GF-D8 (cell line): ENCODE results near the gene CASK.
"Not testable (repeated sequence)": the region's sequence is repeated elsewhere in the genome, so short reads cannot be mapped to it uniquely, and the experiment has no call there.

Source experiments
- DNase-seq: peaks from one replicate; lab custom pipeline; 2025; lab: John Stamatoyannopoulos, UW

The CASK gene

DNA sequence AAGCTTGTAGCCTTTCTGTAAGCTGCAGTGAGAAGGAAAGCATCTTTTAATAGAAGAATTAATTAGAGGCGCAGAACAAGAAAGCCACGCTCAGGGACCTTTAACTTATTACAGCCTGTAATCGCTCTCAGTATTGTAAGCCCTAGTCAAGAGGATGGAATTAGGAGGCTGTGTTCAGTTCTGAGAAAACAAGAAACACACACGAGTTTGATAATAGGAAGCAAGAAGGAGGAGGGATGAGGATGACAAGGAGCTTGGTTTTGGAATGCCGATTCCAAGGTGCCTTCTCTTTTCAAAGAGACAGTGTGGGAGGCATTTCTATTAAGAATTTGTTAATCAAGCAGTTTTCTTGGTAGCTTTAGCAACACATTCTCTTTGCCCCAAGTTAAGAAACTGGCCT lies 406.9 kb downstream of the CASK start:
- no peak for DNase-seq

DNA sequence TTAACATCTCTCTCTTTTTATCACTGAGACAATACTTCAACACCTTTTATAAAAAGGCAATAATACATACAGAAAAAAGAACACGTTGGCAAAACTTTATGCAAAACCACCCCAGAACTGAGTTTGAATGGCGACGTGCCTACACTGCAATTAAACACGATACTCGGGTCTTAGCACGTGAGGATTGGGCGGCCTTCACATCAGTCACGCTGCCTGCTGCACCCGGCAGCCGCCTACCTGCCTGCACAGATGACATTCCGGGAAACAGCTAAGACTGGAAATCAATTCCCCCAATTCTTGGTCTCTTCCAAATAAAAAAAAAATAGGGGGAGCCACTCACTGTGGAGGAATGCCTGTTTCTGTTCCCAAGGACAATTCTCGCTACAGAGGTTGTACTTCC lies 408.0 kb downstream of the CASK start:
- DNase-seq: no peak

GRCh38 chrX:41514179-41514578 lies 409.2 kb downstream of the CASK start:
- no peak for DNase-seq

DNA sequence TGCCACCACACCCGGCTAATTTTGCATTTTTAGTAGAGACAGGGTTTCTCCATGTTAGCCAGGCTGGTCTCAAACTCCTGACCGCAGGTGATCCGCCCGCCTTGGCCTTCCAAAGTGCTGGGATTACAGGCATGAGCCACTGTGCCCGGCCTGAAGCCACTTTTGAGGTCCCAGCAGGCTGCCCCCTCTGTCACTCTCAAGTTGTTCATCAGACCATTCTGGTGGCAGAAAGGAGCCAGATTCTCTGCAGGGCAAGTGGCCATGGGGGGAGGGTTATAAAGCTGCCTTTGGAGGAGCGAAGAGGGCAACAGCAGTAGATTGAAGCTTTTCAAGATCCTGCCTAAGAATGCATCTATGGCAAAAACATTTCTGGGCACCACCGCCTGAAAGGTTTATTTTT lies 410.5 kb downstream of the CASK start:
- DNase-seq: not testable (repeated sequence)

DNA sequence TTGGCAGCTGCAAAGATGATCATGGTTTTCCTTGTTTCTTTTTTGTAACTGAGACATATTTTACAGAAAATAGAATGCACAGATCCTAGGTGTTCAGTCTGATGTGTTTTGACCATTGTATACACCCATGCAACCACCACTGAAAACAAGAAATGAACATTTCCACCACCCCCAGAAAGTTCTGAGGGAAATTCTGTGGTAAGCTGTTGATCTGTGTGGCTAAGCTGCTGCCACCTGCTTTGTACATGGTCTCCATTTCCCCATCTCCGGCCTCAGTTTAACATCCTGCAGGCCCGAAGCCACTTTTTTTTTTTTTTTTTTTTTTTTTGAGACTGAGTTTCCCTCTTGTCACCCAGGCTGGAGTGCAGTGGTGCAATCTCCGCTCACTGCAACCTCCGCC lies 411.0 kb downstream of the CASK start:
- no peak for DNase-seq

DNA sequence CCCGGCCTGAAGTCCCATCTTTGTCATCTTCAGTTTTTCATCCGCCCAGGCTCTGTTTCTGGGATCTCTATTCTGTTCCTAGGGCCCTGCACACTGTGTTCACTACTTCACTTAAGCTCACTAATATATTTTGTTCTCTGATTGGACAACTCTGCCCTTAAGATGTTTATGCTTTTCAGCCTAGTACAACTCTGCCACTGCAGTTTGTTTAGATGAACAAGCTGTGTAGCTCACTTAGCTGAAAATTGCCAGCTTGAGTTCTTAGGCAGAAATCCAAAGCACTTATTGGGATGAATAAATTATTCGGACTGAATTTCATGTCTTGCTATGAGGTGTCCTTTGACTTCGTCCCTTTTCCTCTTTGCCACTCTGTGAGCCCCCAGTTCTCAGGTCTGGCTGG lies 415.4 kb downstream of the CASK start:
- no peak for DNase-seq

DNA sequence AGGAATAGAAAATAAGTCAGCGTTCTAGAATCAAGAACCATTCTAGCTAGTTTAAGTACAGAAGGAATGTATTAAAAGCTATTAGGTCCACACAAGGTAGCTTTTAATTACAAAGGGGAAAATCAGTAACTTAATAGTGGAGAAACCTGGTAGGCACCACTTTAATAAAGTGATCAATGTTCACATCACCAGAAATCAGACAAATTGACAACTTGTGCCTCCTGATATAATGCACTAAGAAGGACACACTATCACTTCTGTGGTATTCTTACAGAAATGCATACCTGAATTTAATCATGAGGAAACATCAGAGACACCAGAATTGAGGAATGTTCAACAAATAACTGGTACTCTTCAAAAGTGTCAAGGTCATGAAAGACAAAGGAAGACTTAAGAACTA lies 421.4 kb downstream of the CASK start:
- DNase-seq: no peak

DNA sequence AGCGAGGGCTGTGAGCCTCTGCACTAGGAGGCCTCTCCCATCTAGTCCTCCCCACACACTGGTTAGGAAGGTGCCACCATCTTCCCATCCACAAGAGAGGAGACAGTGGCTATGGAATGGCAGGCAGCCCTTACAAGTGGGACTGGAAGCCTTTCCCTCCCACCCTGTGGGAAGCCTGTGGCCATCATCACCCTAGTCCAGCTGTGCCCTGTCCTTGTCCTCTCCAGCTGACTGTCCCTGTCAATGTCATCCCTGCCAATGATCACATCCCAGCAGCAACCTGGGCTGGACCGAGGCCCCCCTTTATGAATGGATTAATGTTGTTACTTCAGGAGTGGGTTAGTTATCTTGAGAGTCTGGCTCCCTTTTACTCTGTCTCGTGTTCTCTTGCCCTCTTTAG lies 423.4 kb downstream of the CASK start:
- no peak for DNase-seq

- DNase-seq: no peak
Measured at GRCh38 chrX:41499195-41499594, 424.2 kb downstream of the CASK start.

DNA sequence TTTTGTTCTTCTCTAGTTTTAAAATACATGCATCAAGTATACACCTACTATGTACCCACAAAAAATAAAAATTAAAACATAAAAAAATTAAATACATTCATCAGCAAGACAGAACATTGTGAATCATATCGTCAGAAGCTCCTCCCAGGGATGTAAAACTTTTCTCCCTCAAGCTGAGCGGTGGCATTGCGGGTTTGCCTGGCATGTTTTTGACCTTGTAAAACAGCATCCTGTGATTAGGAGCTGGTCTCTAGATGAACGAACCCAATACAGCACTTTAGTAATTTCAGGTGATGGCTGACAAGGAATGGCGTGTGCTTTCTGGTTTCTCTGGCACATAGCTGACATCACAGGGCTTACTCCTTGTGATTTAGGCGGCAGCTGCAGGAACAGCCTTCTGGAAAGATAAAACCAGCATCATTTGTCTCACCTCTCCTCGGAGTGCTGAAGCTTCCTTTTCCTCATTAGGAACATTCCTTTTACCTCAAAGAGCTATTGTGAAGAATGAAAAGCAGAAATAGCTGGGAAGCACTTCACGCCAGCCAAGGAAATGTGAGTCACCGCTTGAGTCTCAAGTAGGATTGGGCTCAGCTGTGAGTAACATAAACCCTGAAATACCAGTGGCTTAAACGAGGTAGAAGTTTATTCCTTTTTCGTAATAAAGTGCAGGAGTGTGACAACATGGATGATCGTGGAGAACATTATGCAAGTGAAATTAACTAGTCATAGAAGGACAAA lies 431.9 kb downstream of the CASK start:
- DNase-seq: no peak

DNA sequence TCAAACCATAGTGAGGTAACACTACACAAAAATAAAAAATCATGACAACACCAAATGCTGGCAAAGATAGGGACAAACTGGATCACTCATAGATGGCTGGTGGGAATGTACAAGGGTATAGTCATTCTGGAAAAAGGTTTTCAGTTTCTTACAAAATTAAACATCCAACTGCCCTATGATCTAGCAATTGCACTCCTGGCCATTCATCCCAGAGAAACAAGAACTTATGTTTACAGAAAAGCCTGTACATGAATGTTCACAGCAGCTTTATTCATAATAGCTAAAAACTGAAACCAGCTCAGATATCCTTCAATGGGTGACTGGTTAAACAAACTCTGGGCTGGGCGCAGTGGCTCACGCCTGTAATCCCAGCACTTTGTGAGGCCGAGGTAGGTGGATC lies 432.9 kb downstream of the CASK start:
- no peak for DNase-seq

DNA sequence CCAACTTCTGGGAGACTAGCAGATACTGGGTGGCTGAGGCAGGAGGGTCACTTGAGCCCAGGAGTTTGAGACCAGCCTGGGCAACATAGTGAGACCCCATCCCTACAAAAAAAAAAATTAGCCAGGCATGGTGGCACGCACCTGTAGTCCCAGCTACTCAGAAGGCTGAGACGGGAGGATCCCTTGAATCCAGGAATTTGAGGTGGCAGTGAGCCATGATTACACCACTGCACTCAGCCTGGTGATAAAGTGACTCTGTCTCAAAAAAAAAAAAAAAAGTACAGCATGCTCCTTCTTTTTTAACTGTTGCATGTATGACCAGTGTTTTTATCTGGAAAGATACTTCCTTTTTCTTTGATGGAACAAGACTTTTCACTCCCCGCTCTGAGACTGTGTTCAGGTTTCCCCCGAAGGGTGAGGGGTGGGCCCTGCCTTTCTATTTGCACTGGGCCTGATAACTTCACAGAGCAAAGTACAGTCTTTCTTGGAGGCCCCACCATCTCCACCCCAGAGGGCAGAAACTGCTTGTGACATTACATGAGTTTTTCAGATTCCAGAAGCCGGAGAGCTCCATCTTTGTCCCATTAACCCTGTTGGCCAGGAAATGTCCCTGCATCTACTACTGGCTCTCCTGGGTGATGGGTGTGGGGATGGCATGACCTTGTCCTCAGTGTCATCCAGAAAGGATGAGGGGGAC lies 441.1 kb downstream of the CASK start:
- no peak for DNase-seq

- no peak for DNase-seq
Measured at GRCh38 chrX:41481264-41482109, 441.9 kb downstream of the CASK start.

GRCh38 chrX:41480508-41481260 lies 442.7 kb downstream of the CASK start:
- no peak for DNase-seq

DNA sequence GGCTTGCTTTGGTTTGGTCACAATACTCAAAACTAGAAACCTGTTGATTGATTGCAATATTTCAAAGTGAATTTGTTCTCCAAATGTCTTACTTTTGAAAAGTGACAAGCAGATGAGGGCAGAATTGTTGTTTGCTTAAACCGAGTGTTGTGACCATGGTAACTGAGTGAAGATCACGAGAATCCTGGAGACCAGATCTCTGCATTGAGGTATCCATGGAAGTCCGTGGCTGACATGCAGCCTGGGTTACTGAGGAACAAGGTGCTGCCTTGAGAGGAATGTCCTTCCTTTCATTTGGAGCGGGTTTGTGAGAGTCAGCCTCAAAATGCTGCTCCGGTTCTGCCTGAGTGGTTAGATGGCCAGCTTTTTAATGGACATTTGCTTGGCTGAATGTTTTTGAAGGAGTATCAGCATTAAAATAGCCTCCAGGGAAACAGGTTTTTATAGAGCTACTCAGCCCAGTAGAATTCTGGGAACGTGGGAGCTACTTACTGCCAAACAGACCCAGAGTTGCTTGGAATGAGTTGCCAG lies 444.9 kb downstream of the CASK start:
- no peak for DNase-seq

DNA sequence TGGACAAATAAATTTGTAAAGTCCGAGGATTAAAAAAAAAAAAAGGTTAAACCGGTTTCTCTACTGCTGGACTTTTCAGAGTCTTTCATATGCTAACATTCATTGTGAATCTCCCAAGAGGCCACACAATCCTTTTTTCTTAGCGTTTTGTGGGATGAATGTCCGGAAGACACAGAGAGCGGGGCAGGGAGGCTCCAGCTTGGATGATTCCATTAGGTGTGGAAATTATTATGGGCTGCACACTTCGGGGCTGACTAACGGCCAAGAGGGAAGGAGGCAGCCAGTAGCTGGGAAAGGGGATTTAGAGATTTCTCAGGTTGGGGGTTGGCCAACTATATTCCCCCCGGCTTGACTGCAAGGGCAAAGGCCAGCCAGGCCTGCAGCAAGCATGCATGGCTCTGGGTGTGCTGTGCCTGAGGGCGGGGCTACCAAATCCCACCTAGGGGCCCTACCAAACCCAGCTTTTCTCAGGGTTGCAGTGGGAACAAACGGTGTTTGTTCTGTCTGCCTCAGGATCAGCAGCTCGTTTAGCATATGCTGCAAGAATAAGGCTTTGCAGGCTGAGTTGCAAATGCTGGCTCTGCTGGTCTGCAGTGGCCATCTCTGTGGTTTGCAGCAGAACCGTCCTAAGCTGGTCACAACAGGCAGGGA lies 447.6 kb downstream of the CASK start:
- no peak for DNase-seq

DNA sequence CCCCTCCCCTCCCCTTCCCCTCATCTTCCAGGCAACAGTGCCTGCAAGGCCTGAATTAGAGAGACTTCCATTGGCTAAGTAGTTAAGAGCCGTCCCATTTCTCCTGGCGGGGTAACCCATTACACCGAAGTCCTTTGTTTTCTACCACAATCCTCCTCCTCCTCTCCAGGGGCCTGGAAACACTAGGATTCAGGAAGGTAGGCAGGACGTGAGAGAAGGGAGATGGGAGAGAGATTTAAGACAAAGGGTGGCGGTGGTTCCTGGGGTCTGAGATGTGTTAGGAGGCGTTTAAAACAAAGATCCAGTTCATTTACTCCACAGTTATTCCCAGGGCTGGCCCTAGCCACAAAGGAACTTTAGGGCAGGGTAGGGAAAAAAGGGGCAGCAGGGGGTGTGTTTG lies 448.2 kb downstream of the CASK start:
- DNase-seq: no peak

- no peak for DNase-seq
Measured at GRCh38 chrX:41474726-41475100, 448.6 kb downstream of the CASK start.

GRCh38 chrX:41473936-41474725 lies 449.2 kb downstream of the CASK start:
- no peak for DNase-seq

- DNase-seq: no peak
Measured at GRCh38 chrX:41472231-41472815, 451.0 kb downstream of the CASK start.
